NK-92 (cell line): Measurements from ENCODE around the gene COL28A1.

Experiments
- DNase-seq: peaks from one replicate; lab custom pipeline; 2025; ENCODE audit not compliant: unreplicated experiment; lab: John Stamatoyannopoulos, UW

The COL28A1 gene

DNA sequence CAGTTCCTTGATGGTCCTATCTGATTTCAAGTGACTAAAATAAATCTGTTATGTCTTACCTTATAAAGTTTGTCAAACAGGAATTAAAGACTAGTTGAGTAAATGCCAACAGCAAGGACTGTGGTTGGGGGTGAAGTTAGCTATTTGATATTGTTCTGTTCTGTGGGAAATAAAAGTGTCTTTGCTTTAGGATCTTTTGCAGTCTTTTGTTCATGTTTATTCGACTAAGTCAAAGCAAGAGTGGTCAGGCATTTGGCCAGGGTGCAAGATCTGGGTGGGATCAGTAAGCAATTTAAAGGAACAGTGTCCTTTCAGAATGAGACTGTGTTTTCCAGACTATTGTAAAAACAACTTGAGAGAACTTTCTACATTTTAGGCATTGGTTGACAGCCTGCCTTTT lies at the start of gene COL28A1:
Gene COL28A1, minus strand, starts transcription at position 183 of the 400 bp plus-strand sequence. CDS start 2,998 bp downstream, outside the sequence.
- no peak for DNase-seq

DNA sequence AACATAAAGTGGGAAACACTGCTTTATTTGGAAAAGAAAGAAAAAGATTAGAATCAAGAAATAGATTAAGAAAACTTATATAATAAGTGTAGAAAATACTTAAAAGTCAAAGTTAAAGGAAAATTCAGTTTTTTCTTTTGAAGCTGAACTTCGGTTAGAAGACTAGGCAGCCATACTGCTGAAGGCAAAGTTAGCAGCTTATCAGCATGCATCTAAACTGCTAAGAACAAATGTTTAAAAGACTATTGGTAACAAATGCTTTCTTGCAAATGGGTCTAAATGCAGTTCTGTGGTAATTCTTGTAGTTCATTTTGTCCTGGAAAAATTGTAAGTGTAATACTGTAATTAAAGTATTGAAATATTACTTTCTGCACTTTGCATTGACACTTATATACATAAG lies 49.0 kb upstream of the COL28A1 start:
- no peak for DNase-seq

DNA sequence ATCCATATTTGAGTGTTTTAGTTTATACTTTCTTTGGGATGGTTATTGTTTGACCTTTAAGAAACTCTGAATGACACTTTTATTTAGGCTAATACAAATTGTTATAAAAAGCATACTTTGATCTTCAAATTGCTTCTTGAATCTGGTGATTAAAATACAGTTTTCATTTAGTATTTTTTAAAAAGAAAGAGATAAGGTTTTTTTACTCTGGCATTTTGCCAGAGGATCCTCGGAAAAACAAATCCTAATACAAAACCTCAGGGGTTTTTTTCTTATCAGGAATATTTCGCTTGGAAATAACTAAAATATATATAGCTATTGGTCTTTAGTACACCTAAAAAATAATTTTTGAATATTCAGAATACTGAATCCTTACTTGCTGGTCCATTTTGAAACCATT lies 48.1 kb upstream of the COL28A1 start:
- DNase-seq: no peak

DNA sequence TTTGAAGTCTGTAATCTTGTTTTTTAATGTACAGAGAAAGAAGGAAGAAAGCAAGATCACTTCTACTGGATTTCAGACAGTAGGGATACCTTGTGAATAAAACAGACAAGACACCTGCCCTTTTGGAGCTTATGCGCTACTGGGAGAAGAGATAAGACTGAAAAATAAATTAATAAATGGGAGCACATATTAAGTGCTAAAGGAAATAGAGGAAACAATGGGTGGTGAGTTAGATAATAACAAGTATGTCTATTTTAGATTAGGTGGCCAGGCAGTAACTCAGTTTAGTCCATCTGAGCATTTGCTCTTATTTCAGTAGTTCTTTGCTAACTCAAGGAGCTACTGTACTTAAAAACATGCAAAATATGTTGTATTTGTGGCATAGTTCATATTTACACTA lies 46.9 kb upstream of the COL28A1 start:
- DNase-seq: no peak

DNA sequence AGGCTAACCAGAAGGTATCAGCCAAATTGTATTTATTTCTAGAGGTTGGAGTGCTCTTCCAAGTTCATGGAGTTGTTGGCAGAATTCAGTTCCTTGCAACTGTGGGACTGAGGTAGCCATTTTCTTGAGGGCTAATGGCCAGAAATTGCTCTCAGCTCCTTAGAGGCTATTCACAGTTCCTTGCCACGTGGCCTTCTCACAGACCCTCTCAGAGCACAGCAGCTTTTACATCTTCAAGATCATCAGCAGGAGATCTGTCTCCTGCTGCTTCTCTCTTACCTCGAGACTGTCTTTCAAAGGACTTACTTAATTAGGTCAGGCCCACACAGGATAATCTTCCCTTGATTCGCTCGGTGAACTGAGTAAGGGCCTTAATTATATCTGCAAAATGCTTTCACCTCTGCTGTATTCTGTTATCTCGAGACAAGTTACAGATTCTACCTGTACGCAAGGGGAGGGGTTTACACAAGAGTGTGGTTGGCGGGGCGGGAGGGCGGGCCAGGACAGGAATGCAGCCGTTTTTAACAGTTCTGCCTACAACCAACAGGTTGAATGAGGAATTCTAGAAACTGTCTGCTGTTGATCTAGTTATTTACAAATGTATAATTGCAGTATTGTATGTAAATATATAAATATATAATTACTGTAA lies 46.0 kb upstream of the COL28A1 start:
- DNase-seq: no peak

DNA sequence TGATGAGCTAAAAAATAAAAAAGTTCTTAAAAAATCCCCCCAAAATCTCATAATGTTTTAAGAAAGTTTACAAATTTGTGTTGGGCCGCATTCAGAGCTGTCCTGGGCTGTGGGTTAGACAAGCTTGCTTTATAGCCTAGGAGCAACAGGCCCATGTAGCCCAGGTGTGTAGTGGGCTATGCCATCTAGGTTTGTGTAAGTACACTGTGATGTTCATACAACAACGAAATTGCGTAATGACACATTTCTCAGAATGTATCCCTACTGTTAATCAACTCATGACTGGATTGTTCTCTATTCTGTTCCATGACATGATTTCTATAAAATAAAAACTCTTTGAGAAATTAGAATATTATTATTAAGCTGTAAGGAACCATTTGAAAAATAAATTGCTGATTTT lies 44.0 kb upstream of the COL28A1 start:
- DNase-seq: no peak

DNA sequence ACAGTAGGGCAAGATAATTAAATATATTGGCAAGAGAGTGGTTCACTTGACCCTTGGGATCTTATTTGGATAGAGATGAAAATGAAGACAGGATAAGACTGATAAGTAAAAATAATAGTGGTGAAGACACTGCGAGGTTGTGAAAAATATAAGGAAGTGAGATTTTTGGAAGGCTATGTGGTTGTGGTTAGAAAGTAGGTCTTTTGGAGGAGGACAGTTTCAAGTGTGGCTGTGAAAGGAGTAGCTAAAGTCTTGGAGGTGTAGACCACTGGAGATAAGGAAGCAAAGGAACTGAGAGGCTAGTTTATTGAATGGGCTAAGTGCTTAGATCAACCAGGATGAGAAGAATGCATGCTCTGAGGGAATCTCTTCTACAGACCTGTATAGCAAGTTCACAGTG lies 42.2 kb upstream of the COL28A1 start:
- no peak for DNase-seq

DNA sequence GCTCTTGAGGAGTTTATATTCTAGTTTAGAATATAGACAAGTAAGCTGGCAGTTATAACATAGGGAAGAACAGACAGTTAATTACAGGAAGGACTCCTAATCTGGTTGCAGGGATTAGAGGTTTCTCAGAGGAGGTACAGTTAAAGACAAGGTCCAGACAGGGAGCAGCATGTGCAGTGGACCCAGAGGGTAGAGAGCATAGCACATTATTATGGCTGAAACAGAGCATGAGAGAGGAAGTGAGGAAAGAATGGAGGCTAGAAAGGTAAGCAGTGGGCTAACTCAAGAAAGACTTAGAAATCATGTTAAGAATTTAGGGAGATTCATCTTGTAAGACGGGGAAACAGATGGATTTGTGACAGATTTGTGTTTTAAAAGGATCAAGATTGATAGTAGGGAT lies 40.7 kb upstream of the COL28A1 start:
- no peak for DNase-seq

DNA sequence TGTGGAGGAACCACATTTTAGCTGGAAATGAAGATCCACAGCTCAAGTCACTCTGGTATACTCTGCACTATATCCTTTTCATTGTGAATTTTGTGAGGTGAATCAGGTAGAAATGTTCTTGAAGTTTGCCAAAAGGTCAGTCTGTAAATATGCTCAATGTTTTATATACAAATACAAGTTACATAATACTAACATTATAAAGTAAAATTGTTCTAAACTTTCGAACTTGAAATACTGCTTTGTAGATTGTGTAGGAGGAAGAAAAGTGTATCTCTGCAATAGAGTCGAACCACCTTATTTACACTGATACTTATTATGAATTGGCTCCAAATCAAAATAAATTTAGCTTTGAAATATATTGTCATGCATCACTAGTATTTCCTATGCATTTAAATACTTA lies 38.0 kb upstream of the COL28A1 start:
- DNase-seq: no peak

DNA sequence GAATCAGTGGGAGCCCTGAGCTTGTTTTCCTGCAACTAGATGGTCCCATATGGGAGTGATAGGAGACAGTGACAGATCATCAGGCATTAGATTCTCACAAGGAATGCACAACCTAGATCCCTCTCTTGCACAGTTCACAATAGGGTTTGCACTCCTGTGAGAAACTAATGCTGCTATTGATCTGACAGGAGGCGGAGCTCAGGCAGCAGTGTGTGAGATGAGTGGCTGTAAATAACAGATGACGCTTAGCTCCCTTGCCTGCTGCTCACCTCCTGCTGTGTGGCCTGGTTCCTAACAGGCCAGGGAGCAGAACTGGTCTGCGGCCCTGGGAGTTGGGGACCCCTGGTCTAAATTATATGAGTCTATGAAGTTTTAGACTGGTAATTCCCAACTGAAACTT lies 34.9 kb upstream of the COL28A1 start:
- no peak for DNase-seq

DNA sequence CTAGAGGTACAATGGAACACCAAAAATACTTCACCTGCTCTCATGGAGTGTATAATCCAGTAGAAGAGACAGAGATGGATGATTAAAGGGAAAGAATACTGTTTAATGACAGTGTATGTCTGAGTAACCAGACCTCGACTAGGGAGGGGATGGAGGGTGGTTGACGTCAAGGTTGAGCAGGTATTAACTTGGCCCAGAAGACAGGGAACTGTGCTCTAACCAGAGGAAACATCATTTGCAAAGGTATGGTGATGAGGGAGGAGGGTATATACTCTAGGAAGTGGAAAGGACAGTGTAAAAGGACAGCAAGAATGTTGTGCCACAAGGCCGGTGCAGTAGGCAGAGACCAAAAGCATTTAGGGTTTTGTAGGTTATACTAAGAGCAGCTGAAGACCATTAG lies 33.9 kb upstream of the COL28A1 start:
- DNase-seq: no peak

DNA sequence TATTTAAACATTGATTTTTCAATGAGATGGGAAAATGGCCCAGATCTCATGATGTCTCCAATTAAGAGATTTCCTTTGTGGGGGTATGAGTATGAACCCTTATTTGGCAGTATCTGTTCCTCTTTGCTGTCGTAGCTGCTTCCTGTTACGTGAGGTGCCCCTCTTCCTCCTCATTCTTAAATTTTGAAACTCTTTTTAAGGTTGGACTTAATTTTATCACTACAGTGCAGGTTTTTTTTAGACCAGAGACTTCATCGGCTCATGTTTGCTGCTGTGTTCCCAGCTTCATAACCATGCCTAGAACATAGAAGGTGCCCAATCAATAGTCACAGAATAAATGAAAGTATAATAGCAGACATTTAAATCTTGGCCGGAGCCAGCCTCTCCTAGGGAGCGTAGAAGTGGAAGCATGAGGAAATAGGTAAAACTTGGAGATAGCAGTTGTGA lies 33.4 kb upstream of the COL28A1 start:
- DNase-seq: no peak

DNA sequence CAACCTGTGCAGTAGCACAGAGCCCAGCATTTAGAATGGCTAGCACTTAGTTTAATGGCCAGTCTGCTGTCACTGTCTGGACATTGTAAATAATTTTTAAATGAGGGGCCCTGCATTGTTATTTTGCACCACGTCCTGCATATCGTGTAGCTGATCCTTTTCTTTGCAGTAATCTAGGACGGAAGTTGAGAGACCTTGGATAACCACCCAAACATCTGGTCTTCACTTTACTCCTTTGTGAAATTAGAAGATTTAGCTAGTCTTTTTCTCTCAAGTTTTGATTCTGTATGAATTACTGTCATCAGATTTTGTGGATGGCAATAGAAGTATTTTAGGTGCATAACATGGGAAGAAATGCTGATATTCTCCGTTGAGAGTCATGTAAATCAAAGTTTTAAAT lies 32.9 kb upstream of the COL28A1 start:
- DNase-seq: no peak

DNA sequence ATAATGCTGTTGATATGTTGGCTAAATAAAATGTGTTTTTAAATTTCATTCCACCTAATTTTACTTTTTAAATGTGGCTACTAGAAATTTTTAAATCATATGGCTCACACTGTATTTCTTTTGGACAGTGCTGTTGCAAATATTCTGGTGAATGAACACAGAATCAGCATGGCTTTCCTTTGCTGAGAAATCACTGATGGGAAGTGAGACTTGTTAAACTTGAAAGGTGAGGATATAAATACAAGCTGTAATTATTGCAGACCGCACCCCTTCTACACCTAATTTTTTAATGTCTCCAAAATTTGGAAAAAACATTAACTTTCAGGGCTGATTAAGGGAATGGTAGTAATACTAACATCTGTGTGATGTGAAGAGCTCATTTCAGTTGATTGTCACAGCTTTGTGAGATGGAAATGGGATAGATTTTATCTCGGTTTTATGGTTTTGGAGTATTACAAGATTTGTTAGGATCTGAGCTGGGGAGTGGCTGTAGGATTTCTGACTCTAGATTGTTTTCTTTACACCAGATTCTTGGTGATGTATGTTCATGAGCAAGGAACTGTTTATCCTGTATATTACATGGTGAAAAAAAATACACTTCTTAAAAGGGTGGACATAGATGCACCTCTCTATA lies 32.3 kb upstream of the COL28A1 start:
- DNase-seq: no peak

DNA sequence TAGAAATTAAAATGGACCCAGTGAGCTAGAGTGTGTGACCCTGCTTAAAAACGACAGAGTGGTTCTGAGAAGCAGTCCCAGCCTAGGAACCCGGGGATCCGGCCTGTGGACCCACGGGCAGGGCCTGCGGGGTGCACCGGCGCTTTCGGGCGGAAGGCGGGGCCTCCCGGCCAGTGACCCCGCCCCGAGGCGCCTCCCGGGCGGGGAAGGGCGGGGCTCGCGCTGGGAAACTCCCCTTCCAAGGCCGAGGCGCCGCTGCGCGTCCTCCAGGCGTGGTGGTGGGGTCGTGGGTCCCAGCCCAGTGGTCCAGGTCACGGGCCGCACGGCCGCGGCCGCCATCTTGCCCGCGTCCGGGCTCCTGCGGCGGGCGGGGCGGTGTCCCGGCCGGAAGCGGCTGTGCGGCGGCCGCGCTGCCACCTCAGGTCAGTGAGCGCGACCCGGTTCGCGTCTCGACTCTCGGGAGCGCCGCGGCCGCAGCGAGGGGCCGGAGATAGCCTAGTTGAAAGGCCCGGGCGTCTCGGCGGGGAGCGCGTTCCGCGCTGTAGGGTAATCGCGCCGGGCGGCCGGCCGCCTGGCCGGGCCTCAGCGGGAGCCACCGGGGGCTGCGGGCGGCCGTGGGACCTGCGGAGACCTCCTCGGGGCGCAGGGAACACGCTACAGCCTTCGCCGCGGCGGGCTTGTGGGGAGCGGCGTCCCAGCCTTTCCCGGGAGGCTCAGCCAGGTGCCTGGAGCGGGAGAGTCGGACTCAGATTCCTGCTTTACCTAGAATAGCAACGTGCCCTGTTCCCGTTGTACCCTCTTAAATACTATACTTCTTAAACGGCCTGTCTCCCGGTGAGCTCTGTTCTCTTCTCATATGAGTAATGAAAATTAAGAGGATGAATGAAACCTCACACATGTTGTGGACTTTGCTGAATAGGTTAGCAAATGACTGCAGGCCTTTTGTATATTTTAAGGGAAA lies 31.3 kb upstream of the COL28A1 start, which contains the start of gene MIOS:
Gene MIOS, plus strand, starts transcription at position 234 of the 961 bp plus-strand sequence. CDS start 5,592 bp downstream, outside the sequence.
- no peak for DNase-seq

DNA sequence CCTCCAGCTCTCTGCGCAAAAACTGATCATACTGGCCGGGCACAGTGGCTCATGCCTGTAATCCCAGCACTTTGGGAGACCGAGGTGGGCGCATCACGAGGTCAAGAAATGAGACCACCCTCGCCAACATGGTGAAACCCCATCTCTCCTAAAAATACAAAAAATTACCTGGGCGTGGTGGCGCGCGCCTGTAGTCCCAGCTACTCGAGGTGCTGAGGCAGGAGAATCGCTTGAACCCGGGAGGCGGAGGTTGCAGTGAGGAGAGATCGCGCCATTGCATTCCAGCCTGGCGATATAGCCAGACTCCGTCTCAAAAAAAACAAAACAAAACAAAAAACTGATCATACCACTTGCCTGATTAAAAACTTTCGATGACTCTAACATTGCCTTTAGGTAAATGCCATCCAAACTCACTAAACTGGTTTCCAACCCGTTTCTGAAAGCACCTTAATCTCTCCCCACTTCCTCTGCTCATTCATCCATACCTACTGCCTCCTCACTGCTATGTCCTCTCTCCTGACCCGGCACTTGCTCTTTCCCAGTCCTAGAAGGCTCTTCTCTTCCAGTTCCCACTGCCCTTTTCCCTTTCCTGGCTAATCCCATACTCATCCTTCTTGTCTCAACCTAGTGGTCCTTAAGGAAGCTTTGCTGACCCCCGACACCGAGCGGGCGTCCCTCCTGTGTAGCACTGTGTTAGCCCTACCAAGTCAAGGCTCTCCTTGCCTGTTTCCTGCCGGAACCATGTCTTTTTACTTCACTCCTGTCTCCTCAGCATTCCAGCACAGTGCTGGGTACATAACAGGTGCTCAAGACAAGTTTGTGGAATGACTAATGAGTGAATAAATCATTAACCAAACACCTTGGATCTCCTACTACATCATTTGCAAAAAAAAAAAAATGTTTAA lies 30.3 kb upstream of the COL28A1 start:
- no peak for DNase-seq

DNA sequence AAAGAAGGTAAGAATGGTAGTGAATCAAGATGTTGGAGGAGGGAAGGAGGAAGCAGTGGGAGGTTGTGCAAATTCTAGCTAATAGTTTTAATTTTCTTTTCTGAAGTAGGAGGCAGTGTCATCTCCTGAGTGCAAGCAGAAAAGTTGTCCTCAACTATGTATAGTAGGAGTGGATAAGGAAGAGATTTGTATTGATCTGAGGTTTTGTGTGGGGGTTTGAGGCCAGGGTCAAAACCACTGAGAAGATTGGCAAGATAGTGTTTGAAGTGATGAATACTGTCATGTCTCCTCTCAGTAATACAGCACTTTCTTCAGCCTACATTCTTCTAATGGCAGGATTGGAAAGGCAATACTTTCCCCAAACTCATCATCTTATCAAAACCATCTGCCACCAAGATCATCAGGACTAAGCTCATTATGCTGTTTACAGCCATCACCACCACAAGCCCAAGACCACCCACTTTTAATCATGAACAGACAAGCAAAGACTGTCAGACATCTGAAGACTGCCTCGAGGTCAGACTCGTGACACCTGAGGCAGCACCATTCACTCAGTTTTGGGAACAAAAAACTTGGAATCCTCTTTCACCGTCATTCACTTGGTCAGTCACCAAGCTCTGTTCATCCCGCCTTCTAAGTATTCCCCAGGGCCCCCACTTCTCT lies 29.5 kb upstream of the COL28A1 start:
- DNase-seq: no peak

DNA sequence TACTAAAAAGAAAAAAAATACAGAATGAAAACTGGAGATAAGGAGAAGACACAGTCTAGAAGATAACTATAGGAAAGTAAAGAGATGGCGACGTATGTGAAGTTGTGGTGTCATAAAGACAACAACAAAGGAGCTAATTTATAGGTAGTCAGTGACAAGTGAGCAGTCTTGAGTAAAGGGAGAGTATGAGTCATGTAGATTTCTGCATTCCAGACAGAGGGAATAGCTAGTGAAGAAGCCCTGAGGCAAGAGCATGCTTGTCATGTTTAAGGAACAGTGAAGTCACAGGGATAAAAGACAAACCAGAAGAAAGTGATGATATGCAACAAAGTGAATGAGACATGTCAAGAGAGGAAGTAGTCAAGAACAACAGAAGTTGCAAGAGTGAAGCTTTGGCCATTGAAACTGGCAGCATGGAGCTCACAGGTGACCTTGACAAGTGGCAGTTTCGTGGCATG lies 28.7 kb upstream of the COL28A1 start:
- no peak for DNase-seq

DNA sequence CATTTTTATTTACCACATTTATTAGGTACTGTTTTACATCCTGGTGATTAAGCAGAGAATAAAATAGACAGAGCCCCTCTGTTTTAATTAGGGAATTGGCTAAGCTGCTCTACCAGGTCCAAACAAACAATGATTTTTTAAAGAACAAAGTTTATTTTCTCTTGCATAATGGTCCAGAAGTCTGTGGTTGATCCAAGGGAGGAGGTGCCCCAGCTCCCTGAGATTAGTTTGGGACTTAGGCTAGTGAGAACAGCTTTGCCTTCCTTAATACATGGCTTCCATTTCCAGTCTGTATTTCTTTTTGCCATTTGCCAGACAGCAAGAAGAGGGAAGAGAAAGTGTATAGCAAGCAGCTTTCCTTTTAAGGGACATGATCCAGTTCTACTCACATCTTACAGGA lies 28.1 kb upstream of the COL28A1 start:
- DNase-seq: no peak

DNA sequence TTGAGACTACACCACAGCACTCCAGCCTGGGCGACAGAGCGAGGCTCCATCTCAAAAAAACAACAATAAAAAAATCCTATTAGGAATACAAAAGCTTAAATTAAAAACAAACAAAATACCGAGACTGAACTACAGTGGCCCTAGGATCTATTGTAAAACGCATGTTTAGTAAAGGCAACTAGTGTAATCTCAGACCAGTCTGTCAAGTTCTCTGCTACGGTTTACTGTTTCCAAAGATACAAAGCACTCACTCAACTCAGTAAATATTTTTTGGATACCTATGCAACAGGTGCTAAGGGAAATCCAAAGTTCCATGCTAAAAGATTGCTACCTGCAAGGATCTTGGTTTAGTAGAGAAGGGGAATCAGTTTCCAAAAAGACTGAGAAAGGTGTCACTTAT lies 27.6 kb upstream of the COL28A1 start:
- no peak for DNase-seq
